Right ventricle myocardium superior (tissue), 1 donor: ENCODE results near the gene HBS1L. TPM values are rescaled to one million over a fixed set of nuclear protein-coding genes. Genes with fewer than 3 reads are reported as not detected.

Experiments
- ATAC-seq: fragments of 200-7000 bp; cut with Tn5 transposase; one replicate; pipeline ENCODE4 v1.9.1; 2020; ENCODE audit warnings: mild to moderate bottlenecking; ENCODE audit not compliant: poor library complexity
- DNase-seq: peaks from one replicate; pipeline ENCODE4 v3.0.0-alpha.2; 2020
- intact Hi-C: fragments of 100-400 bp; cut with DNase I; formaldehyde crosslinking; loops from one replicate; pipeline ENCODE4 v1.11.2; 2022
- microRNA-seq: library from miRNA; unstranded; fragments of <30 nt; microRNA quantifications from one replicate; pipeline ENCODE4 v1.2.0, GENCODE V29; 2020
- total RNA-seq: library from RNA; stranded (reverse); fragmentation: NEBNext Ultra II Directional; extraction: Animal tissue kit (Norgen Biotek cat#: 25700); gene quantifications from one replicate; pipeline ENCODE4 v1.2.1, GENCODE V29; 2021
- donor health status: DM: no; HTN: yes; CAD: no; lungs with severe emphysema.

Gene HBS1L
- total RNA-seq, 1 donor from 2014 or later, result 89.0 TPM

DNA sequence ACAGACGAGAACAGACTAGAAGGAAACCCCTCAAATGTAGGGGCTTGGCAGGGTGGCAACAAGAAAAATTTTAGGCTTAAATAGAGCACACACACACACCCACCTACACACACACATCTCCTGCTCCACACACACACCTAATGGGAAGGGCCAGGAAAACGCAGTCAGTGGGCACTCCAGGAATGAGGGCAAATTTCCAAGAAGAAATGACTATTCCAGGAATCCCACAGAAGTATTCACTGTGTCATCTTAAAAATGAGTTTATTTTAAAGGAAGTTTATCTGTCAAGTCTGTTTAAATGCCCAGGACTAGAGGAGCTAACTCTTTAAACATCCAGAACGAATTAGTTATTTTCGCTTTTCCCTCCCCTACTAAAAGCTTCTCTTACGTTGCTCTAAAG is 117.7 kb downstream of the HBS1L start:
- DNase-seq (no peak), ATAC-seq (no peak)
- intact Hi-C loops, result loop anchor here (5.0 kb wide), 1 partner anchor 780 kb away; no protein-coding TSS in a partner anchor

- intact Hi-C loops, result loop anchor here (5.0 kb wide), 1 partner anchor 779 kb away; no protein-coding TSS in a partner anchor
- ATAC-seq (no peak), DNase-seq (no peak)
Measured at GRCh38 chr6:134936476-134936875, 118.1 kb downstream of the HBS1L start.

DNA sequence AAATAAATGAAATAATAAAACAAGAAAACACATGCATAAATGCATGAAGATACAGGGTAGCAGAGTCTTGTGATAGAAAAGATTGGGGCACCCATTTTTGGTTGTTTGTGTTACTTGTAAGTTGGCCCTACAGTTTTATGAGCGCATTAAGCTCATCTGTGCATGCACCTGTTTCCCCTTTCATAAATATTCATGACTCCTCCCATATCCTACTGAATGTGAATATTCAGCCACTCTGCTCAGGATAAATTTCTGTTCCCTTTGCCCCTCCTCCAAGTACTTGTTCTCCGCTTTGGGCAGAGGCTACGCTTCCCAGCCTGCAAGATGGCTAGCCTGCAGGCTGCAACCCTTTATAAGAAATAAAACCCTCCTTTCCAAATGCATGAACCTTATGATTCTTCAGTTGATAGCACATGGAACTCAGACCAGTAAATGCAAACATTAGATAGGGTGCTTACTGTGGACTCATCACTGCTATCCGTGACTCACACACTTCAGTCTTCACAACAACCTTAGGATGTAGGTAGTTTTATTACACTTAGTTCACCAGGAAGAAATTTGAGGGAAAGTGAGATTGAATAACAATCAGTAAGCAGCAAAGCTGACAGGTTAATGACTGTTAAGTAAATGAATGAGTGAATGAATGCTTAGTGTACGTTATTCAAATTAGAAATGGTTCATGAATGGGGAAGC is 119.7 kb downstream of the HBS1L start:
- ATAC-seq, result no peak
- intact Hi-C loops, result loop anchor here (5.0 kb wide), 1 partner anchor 778 kb away; no protein-coding TSS in a partner anchor
- DNase-seq, result no peak

- DNase-seq, result no peak
- ATAC-seq, result no peak
- intact Hi-C loops, result no loop called here
Measured at GRCh38 chr6:134932535-134933470, 121.8 kb downstream of the HBS1L start.

GRCh38 chr6:134932098-134932497 is 122.5 kb downstream of the HBS1L start:
- no peak for ATAC-seq
- intact Hi-C loops, result no loop called here
- DNase-seq, result no peak

DNA sequence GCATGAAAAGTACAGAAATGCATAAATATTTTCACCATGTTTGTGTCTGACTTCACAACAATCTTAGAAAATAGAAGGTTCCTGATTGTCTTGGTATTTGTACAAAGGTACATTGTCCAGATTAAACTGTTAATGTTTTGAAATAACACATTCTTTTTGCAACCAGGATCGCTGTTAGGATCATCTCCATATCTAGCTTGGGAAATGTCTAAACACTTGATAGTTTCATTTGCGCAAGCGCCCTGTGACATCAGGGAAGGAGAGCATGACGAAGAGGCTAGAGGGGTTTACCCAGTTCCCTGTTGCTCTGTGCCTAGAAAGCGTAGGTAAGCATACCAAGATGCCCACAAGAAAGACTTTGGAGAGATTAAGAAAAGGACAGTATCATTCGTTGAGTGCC is 124.2 kb downstream of the HBS1L start:
- ATAC-seq (no peak), DNase-seq (no peak)
- intact Hi-C loops, result no loop called here

DNA sequence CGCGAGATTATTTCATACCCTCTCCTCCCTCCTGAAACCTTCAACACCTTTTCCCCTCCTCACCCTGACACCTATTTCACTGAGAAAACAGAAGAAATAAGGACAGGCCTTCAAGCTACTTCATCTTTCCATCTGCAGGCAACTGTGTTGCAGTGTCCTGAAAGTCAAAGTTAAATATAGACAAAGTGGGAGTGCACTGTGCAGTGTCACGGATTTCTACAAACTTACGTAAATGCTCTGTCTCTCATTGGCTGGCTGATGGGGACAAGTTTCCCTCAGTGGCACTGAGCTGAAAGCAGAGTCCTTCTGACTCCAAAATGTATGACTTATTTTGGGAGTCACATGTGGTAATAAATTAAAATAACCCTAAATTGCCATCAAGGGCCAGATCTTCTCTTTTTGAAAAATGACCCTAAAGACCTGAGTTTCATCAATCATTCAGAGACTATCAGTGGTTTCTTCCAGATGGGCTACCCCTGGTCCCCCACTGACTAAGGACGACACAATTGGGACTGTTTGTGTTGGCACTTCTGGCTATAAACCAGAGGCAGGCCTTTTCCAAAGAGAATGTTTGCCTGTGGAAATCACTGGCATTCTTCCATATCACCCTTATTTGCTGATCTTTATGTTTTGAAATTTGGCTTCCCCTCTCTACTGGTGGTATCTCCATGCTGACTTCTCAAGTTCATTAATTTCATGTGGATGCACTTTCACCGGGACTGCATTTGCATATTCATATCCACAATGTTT is 126.3 kb downstream of the HBS1L start:
- intact Hi-C loops, result no loop called here
- peak; percentile 79 for ATAC-seq
- DNase-seq, result no peak

DNA sequence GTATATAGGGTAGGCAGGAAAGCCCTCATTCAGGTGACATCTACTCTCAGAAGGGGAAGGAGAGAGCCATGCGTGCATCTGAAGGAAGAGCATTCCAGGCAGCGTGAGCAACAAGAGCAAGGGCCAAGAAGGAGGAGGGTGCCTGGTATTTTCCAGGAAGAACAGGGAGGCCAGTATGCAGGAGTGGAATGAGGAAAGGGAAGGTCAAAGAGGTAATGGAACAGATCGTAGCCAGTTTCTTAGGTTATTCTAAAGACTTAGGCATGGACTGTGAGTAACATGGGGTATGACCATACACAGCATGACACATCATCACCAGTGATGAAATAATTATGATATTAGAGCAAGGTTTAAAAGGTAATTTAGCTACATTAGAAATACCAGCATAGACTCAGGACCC is 128.8 kb downstream of the HBS1L start:
- no peak for DNase-seq
- ATAC-seq, result no peak
- intact Hi-C loops, result no loop called here

DNA sequence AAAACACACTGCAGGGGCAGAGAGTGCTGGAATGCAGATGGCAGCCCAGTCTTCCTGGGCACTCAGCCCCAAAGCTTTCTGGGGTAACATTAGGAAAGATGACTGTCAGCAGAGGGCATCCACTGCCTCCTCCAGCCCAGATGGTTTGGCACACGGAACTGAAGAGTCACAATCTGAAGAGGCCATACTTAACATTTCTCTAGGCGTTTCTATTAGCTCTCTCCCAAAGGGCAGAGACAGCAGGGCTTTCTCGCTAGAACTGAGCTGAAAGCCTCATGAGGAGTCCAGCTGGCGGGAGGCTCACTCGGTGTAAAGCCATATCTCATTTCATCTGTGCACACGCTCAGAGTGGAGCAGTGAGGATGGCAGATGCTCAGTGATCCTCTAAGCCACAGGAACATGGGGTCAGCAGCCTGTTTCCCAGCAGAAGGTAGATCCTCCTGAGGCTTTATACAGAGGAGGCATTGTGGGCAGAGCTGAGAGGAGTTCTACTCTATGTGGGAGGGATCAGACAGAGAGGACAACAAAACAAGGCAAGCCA is 132.8 kb downstream of the HBS1L start:
- intact Hi-C loops, result no loop called here
- DNase-seq (no peak), ATAC-seq (no peak)

DNA sequence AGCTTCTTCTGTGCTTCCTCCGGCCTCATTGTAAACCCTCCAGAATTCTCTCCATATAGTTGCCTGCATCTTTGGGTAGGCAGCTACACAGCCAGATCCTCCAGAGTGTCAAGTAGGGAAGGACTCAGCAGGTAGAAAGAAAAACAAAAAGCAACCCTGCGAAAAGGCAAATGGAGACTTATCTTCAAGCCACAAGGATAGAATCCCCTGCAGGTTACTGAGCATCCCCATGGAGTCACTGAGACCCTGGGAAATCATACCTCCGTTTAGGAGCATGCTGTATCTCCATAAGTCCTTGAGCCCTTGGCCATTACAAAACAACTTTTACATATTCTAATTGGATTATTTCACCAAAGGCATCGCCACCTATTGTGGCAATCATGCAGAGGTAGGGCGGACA is 133.3 kb downstream of the HBS1L start:
- no peak for ATAC-seq
- no peak for DNase-seq
- intact Hi-C loops, result no loop called here

DNA sequence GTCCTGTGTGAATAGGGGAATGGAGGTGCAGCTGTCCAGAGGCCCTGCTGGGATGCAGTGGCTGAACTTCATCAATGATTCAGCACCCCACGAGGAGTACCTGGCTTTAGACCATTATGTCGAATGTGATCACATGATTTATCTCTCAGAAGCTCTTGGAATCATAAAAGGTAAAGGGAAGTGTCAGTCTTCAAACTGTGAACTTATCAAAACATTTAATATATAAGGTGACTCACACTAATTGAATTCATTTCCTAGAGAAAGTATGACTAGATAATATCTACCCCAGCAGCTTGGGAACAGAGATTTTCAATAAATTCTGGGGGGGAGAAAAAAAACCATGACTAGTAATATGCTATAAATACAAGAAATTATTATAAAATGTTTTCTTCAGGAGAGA is 134.2 kb downstream of the HBS1L start:
- no peak for ATAC-seq
- DNase-seq, result no peak
- intact Hi-C loops, result no loop called here

DNA sequence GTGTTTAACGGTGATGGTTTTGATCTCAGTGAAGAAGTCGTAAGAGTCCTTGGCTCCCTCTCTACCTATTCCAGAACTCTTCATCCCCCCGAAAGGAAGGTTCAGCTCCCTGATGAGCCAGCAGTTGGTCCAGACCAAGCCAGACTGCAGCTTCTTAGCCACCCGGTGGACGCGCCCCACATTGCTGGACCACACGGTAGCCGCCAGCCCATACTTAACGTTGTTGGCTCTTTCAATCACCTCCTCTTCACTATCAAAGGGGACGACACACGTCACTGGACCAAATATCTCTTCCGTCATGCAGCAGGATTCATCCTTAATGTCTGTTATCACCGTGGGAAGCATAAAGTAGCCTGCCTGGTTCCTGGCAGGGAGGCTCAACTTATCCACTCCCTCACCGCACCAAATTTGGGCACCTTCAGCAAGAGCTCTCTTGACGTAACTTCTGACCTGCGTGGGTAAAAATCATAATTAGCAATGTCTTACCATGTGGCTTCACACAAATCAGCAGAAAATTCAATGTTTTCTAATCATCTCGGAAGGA is 136.1 kb downstream of the HBS1L start:
- no peak for ATAC-seq
- intact Hi-C loops, result no loop called here

GRCh38 chr6:134911547-134911946 is 143.1 kb downstream of the HBS1L start:
- no peak for DNase-seq
- intact Hi-C loops, result no loop called here
- ATAC-seq, result no peak

More for the DNA sequence above, 136.1 kb downstream of the HBS1L start:
- no peak for DNase-seq

DNA sequence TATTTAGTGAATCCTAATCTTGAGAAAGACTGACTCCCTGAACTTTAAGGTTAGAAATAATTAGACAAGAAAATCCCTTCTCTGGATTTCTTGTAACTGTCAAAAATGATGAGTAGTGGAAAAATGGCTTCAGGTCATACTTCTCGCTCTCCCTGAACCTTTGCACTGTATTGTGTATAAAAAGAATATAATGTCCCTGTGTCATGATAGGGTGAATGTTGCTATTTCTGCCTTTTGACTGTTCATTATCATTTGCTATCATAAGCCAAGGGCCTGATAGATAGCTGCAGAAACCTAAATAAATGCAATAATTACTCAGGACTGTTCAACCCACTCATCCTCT is 144.1 kb downstream of the HBS1L start:
- ATAC-seq, result no peak
- intact Hi-C loops, result no loop called here
- DNase-seq, result no peak

Small RNA genes within 50 kb of the gene (microRNA-seq; reads per million reads assigned to microRNA genes)
- not detected for gene MIR3662

Other genes starting within 250 kb of the HBS1L start
- 0.19 TPM for gene ALDH8A1, start 104.7 kb downstream of the HBS1L start, total RNA-seq
- gene MYB, start 126.5 kb upstream of the HBS1L start, total RNA-seq, result 0.22 TPM